ENCODE measurements around the gene TENT4B.
A peak's percentile ranks its signal among the peaks of the same experiment; 100 is the strongest.

Gene TENT4B

DNA sequence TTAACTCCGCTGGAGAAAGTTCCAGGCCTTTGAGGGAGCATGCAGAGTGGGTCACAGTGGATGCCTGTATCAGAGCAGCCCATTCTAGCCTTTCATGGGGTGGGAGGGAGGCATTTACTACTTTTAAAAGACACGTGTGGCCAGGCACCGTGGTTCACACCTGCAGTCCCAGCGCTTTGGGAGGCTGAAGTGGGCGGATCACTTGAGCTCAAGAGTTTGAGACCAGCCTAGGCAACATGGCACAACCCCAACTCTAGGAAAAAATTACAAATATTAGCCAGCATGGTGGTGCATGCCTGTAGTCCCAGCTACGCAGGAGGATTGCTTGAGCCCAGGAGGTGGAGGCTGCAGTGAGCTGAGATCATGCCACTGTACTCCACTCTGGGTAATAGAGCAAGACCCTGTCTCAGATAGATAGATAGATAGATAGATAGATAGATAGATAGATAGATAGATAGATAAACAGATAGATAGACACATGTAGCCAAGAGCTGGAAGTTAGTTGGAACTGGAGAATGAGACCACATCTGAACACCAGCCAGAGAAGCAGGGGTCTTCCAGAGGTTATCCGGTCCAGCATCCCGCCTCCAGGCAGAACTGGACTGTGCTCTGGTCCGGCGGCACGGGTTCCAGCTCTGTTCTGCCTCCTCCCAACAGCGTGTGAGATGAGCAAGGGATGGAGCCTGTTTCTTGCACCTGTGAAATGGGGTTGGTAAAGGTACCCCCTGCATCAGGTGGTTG lies 116.8 kb downstream of the TENT4B start:
- Histone ChIP-seq H3K4me3 (ENCODE audit: low read depth, low read length) (no peak overlapping the region), H3K27me3 (no peaks in the 10 kb centered on the region), H3K9me3 (no peaks in the 10 kb centered on the region; the same call in 1 of the 2 replicates), H3K4me1 (peaks cover 23% of the 10 kb centered on the region), H3K36me3 (no peaks in the 10 kb centered on the region)
- TF ChIP-seq CTCF (IDR thresholded peaks at IDR 0.05; ENCODE audit: low read depth, low read length), result no peak
- DNase-seq, result no peak

DNA sequence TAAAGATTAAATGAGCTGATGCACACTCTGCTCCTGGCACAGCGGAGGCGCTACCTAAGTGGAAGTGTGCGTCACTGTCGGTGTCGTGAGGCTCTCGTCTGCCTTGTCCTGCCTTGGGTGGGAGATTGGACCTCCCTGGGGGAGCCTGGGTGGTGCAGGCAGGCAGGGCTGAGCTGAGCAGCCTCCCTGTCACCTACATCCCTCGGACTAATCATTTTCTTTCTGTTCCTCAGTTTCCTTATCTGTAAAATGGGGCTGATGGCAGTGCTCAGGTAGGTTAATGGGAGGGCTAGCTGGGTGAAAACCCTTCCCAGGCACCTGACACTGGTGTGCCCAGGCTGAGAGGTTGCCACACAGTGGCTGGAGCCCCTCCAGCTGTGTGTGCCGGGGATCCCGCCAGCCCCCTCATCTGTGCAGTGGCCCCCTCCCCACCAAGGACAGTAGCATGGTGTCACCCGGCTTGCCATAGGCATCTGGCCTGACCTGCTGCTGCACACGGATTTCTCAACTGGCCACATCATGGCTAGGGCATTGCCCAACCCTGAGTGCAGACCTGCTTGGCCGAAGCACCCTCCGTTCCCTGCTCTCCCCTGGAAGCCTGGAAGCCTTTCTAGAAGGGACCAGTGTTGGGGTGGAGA lies 117.5 kb downstream of the TENT4B start:
- no peaks in the 10 kb centered on the region for H3K27me3 ChIP-seq
- H3K9me3 ChIP-seq, result no peaks in the 10 kb centered on the region; the same call in 1 of the 2 replicates
- H3K36me3 ChIP-seq, result no peaks in the 10 kb centered on the region
- no peak overlapping the region for H3K4me3 ChIP-seq (ENCODE audit: low read depth, low read length)
- DNase-seq, result peak; percentile 3
- peaks cover 16% of the 10 kb centered on the region for H3K4me1 ChIP-seq
- TF ChIP-seq CTCF (IDR thresholded peaks at IDR 0.05; ENCODE audit: low read depth, low read length), result no peak

GRCh38 chr16:50271148-50272041 lies 118.3 kb downstream of the TENT4B start:
- Histone ChIP-seq H3K36me3 (no peaks in the 10 kb centered on the region), H3K27me3 (no peaks in the 10 kb centered on the region), H3K9me3 (no peaks in the 10 kb centered on the region), H3K4me3 (ENCODE audit: low read depth, low read length) (no peak overlapping the region), H3K4me1 (peaks cover 11% of the 10 kb centered on the region)
- no peak for TF ChIP-seq CTCF (IDR thresholded peaks at IDR 0.05; ENCODE audit: low read depth, low read length)
- DNase-seq, result no peak

DNA sequence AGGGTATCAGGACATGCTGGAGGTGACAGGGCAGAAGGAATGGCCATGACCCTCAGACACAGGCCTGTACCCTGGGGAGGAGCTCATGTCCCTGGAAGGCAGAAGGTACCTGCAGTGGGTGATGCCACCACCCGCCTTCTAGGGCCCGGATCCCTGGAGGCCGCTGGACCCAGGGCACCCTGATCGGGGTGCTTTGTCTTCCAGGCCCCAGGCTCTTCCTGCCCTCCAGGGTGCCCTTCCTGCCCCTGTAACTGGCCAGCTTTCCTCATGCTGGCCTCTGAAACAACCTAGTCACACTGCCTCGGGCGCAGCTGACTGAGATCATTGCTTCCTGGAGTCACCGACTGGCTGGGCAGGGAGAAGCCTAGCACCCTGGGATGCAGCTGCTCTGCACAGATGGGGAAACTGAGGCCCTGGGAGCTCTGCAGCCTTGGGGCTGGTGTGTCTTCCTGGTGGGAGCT lies 119.0 kb downstream of the TENT4B start:
- Histone ChIP-seq H3K4me1 (peaks cover 4% of the 10 kb centered on the region), H3K36me3 (no peaks in the 10 kb centered on the region), H3K4me3 (ENCODE audit: low read depth, low read length) (no peak overlapping the region), H3K9me3 (no peaks in the 10 kb centered on the region), H3K27me3 (no peaks in the 10 kb centered on the region)
- no peak for DNase-seq
- no peak for TF ChIP-seq CTCF (IDR thresholded peaks at IDR 0.05; ENCODE audit: low read depth, low read length)

- no peak for TF ChIP-seq CTCF (IDR thresholded peaks at IDR 0.05; ENCODE audit: low read depth, low read length)
- Histone ChIP-seq H3K36me3 (no peaks in the 10 kb centered on the region), H3K9me3 (no peaks in the 10 kb centered on the region), H3K4me1 (no peaks in the 10 kb centered on the region), H3K27me3 (no peaks in the 10 kb centered on the region), H3K4me3 (ENCODE audit: low read depth, low read length) (no peak overlapping the region)
- no peak for DNase-seq
Measured at GRCh38 chr16:50272687-50273381, 119.7 kb downstream of the TENT4B start.
